HepG2 (cell line): ENCODE results near the gene NCBP1. TPM values are rescaled to one million over a fixed set of nuclear protein-coding genes. Genes with fewer than 3 reads are reported as not detected.

Experiments used
- AFF4 ChIP-seq: sonication (generic); formaldehyde crosslinking; IDR thresholded peaks from 2 replicates; pipeline ENCODE4 v1.4.0; 2020; ENCODE audit warnings: missing genetic modification reagents
- AGO2 ChIP-seq: fragments of 200-400 bp; formaldehyde crosslinking; optimal IDR thresholded peaks from 2 replicates; pipeline ENCODE3; 2017; ENCODE audit warnings: mild to moderate bottlenecking, low read depth, low read length, moderate library complexity
- BATF2 ChIP-seq: sonication (generic); formaldehyde crosslinking; IDR thresholded peaks from 2 replicates; pipeline ENCODE4 v1.8.0; 2022; ENCODE audit warnings: mild to moderate bottlenecking, missing genetic modification reagents, moderate library complexity
- ISL2 ChIP-seq: sonication (generic); formaldehyde crosslinking; IDR thresholded peaks from 2 replicates; pipeline ENCODE4 v1.5.0; 2020; ENCODE audit warnings: missing genetic modification reagents
- NFE2 ChIP-seq: sonication (generic); formaldehyde crosslinking; IDR thresholded peaks from 2 replicates; pipeline ENCODE4 v1.4.0; 2020; ENCODE audit warnings: missing genetic modification reagents
- REPIN1 ChIP-seq: sonication (generic); formaldehyde crosslinking; IDR thresholded peaks from 2 replicates; pipeline ENCODE4 v1.8.0; 2022; ENCODE audit warnings: missing genetic modification reagents, low read depth, mild to moderate bottlenecking, borderline replicate concordance
- TCF12 ChIP-seq, 2 experiments: fragments of 450-650 bp in 1 of 2; sonication (generic) in 1 of 2; formaldehyde crosslinking in 1 of 2; IDR thresholded peaks; 2 replicates each; pipeline versions ENCODE4 v1.6.1 to v1.8.0; 2017 to 2022; ENCODE audit warnings: antibody characterized with exemption in 1 of 2, mild to moderate bottlenecking in 1 of 2, missing genetic modification reagents in 1 of 2, moderate library complexity in 1 of 2
- ZNF552 ChIP-seq: sonication (generic); formaldehyde crosslinking; IDR thresholded peaks from 2 replicates; pipeline ENCODE4 v1.9.0; 2022; ENCODE audit warnings: missing genetic modification reagents, mild to moderate bottlenecking, borderline replicate concordance
- ZNF710 ChIP-seq: sonication (generic); formaldehyde crosslinking; IDR thresholded peaks from 2 replicates; pipeline ENCODE4 v1.5.0; 2020; ENCODE audit warnings: mild to moderate bottlenecking, missing genetic modification reagents, borderline replicate concordance
- ZNF768 ChIP-seq: sonication (generic); formaldehyde crosslinking; IDR thresholded peaks from 2 replicates; pipeline ENCODE4 v1.4.0; 2020; ENCODE audit warnings: missing genetic modification reagents
- ZNF776 ChIP-seq: sonication (generic); formaldehyde crosslinking; IDR thresholded peaks from 2 replicates; pipeline ENCODE4 v1.4.0; 2020; ENCODE audit warnings: mild to moderate bottlenecking, missing genetic modification reagents
- polyA plus RNA-seq, 8 experiments: library from polyadenylated mRNA; depleted of rRNA in 3 of 8; stranded (reverse) in 7 of 8; unstranded in 1 of 8; fragments of >200 nt; fragmentation: Illumina TruSeq in 4 of 8; extraction: Trizol in 4 of 8; gene quantifications; 2 replicates each; pipeline versions ENCODE4 v1.2.1 to v1.2.3, GENCODE V29; 2011 to 2016; ENCODE audit warnings: low read depth in 4 of 8, missing spikeins in 1 of 8, mixed read lengths in 1 of 8; ENCODE audit not compliant: insufficient read depth in 1 of 8
- total RNA-seq, 5 experiments: library from RNA; depleted of rRNA; stranded (reverse); fragments of >200 nt; fragmentation: Illumina TruSeq; extraction: Trizol; gene quantifications; 2 replicates each; pipeline ENCODE4 v1.2.3, GENCODE V29; 2016; ENCODE audit warnings: low read depth in 1 of 5
- TF ChIP-seq, protein P1 (sequence below): sonication (generic); formaldehyde crosslinking; IDR thresholded peaks from 2 replicates; pipeline ENCODE4 v1.4.0; 2020; ENCODE audit warnings: low read depth, mild to moderate bottlenecking, missing genetic modification reagents
- TF ChIP-seq, protein P2 (sequence below): sonication (generic); formaldehyde crosslinking; IDR thresholded peaks from 2 replicates; pipeline ENCODE4 v1.8.1; 2022; ENCODE audit warnings: mild to moderate bottlenecking, missing genetic modification reagents
- TF ChIP-seq, protein P3 (sequence below): sonication (generic); formaldehyde crosslinking; IDR thresholded peaks from 2 replicates; pipeline ENCODE4 v1.8.1; 2023; ENCODE audit warnings: mild to moderate bottlenecking, missing genetic modification reagents, borderline replicate concordance
- TF ChIP-seq, protein P4 (sequence below): sonication (generic); formaldehyde crosslinking; IDR thresholded peaks from 2 replicates; pipeline ENCODE4 v1.5.1; 2020; ENCODE audit warnings: missing genetic modification reagents, mild to moderate bottlenecking, borderline replicate concordance

NCBP1 gene
- total and polyA plus RNA-seq, 2 of the 13 experiments (the other 11 are each of a cell fraction or from before 2014, with no cell fraction given): 13.3 to 40.2 TPM

GRCh38 chr9:97696803-97697601 lies 63.4 kb downstream of the NCBP1 start, which contains the start of gene XPA (continued):
- TF ChIP-seq, protein P1, sequence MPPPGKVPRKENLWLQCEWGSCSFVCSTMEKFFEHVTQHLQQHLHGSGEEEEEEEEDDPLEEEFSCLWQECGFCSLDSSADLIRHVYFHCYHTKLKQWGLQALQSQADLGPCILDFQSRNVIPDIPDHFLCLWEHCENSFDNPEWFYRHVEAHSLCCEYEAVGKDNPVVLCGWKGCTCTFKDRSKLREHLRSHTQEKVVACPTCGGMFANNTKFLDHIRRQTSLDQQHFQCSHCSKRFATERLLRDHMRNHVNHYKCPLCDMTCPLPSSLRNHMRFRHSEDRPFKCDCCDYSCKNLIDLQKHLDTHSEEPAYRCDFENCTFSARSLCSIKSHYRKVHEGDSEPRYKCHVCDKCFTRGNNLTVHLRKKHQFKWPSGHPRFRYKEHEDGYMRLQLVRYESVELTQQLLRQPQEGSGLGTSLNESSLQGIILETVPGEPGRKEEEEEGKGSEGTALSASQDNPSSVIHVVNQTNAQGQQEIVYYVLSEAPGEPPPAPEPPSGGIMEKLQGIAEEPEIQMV (CRISPR knock-in tag): peak; percentile 94
- no peak for TF ChIP-seq ZNF552 (CRISPR knock-in tag)
- 0 out of 2 replicates have a peak, but pooled peaks have one; percentile 44 for TF ChIP-seq BATF2 (CRISPR knock-in tag)
- TF ChIP-seq ZNF768 (CRISPR knock-in tag): no peak
- no peak; the same call in 1 of the 2 replicates for TF ChIP-seq ZNF710 (CRISPR knock-in tag)
- TF ChIP-seq, protein P2, sequence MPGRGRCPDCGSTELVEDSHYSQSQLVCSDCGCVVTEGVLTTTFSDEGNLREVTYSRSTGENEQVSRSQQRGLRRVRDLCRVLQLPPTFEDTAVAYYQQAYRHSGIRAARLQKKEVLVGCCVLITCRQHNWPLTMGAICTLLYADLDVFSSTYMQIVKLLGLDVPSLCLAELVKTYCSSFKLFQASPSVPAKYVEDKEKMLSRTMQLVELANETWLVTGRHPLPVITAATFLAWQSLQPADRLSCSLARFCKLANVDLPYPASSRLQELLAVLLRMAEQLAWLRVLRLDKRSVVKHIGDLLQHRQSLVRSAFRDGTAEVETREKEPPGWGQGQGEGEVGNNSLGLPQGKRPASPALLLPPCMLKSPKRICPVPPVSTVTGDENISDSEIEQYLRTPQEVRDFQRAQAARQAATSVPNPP (CRISPR knock-in tag): no peak
- peak; percentile 51 for TF ChIP-seq AGO2
- no peak for TF ChIP-seq AFF4 (CRISPR knock-in tag)
- TF ChIP-seq, protein P3, sequence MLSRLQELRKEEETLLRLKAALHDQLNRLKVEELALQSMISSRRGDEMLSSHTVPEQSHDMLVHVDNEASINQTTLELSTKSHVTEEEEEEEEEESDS: no peak
- TF ChIP-seq REPIN1 (CRISPR knock-in tag): no peak; the same call in none of the 2 replicates
- TF ChIP-seq ZNF776 (CRISPR knock-in tag): peak; percentile 92; the same call in 1 of the 2 replicates
- no peak for TF ChIP-seq TCF12 (IDR thresholded peaks at IDR 0.05)
- peak; percentile 77; the same call in 1 of the 2 replicates for TF ChIP-seq TCF12 (CRISPR knock-in tag; IDR thresholded peaks at IDR 0.05)
- TF ChIP-seq, protein P4, sequence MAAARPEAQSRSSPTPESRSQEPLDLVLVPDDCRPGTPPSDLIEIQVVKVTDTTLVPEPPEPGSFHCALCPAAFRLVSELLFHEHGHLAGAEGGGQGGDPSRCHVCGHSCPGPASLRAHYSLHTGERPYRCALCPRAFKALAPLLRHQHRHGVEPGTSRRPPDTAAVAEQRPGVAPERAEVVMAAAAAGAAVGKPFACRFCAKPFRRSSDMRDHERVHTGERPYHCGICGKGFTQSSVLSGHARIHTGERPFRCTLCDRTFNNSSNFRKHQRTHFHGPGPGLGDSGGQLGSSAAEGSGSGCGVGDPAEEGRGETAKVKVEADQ (CRISPR knock-in tag): peak; percentile 42; the same call in 1 of the 2 replicates
- no peak for TF ChIP-seq NFE2 (CRISPR knock-in tag)
- no peak for TF ChIP-seq ISL2
